ENCODE results near the gene TBC1D22A. TPM values are rescaled to one million over a fixed set of nuclear protein-coding genes. Genes with fewer than 3 reads are reported as not detected.
A peak's percentile ranks its signal among the peaks of the same experiment; 100 is the strongest.

Gene TBC1D22A
- total and polyA plus RNA-seq, 7 experiments from 2014 or later: 18.6 to 50.1 (median 39.3) TPM

GRCh38 chr22:47142427-47143046 lies 380.1 kb downstream of the TBC1D22A start:
- Mint-ChIP-seq H3K36me3 (peaks cover 0 to 16% (median 0%) of the 10 kb centered on the region in 5 donors), H3K4me1 (peaks cover 0 to 4% (median 0%) of the 10 kb centered on the region in 7 donors), H3K27ac (no peak overlapping the region), H3K27me3 (no peaks in the 10 kb centered on the region), H3K4me3 (no peak overlapping the region), H3K9me3 (no peaks in the 10 kb centered on the region)
- ChIA-PET POLR2A (no interaction called here), CTCF (no interaction called here)
- Histone ChIP-seq H3K27ac (ENCODE audit: low read depth, low read length) (no peak overlapping the region), H3K4me1 (ENCODE audit: control insufficient read depth in 2 of 2, insufficient read depth in 2 of 2, low read length in 2 of 2) (no peaks in the 10 kb centered on the region), H3K36me3 (ENCODE audit: control insufficient read depth in 2 of 3, insufficient read depth in 3 of 3, low read length in 3 of 3) (peaks cover 0 to 3% (median 3%) of the 10 kb centered on the region in 3 experiments), H3K27me3 (ENCODE audit: control insufficient read depth in 2 of 2, insufficient read depth in 2 of 2, low read length in 2 of 2) (no peaks in the 10 kb centered on the region), H3K4me3 (ENCODE audit: low read length) (no peak overlapping the region), H3K9me3 (ENCODE audit: control insufficient read depth in 2 of 3, low read length in 3 of 3) (no peaks in the 10 kb centered on the region)
- ATAC-seq (no peak), DNase-seq (no peak)
- intact Hi-C loops (cut with micrococcal nuclease): no loop called here

- Mint-ChIP-seq H3K4me3 (no peak overlapping the region), H3K27me3 (no peaks in the 10 kb centered on the region), H3K27ac (no peak overlapping the region), H3K36me3 (peaks cover 0 to 15% (median 0%) of the 10 kb centered on the region in 5 donors), H3K9me3 (no peaks in the 10 kb centered on the region), H3K4me1 (peaks cover 0 to 4% (median 0%) of the 10 kb centered on the region in 7 donors)
- intact Hi-C loops (cut with micrococcal nuclease): no loop called here
- Histone ChIP-seq H3K9me3 (ENCODE audit: control insufficient read depth in 2 of 3, low read length in 3 of 3) (no peaks in the 10 kb centered on the region), H3K27ac (ENCODE audit: low read depth, low read length) (no peak overlapping the region), H3K36me3 (ENCODE audit: control insufficient read depth in 2 of 3, insufficient read depth in 3 of 3, low read length in 3 of 3) (peaks cover 0 to 3% (median 0%) of the 10 kb centered on the region in 3 experiments), H3K4me3 (ENCODE audit: low read length) (no peak overlapping the region), H3K27me3 (ENCODE audit: control insufficient read depth in 2 of 2, insufficient read depth in 2 of 2, low read length in 2 of 2) (no peaks in the 10 kb centered on the region), H3K4me1 (ENCODE audit: control insufficient read depth in 2 of 2, insufficient read depth in 2 of 2, low read length in 2 of 2) (no peaks in the 10 kb centered on the region)
- CTCF ChIA-PET: no interaction called here
- DNase-seq (no peak), ATAC-seq (no peak)
- POLR2A ChIA-PET: no interaction called here
Observed at GRCh38 chr22:47143249-47143938, 380.9 kb downstream of the TBC1D22A start.

GRCh38 chr22:47144076-47144765 lies 381.8 kb downstream of the TBC1D22A start:
- no peaks in the 10 kb centered on the region for H3K27me3 Mint-ChIP-seq
- peak; percentile 18 for ATAC-seq
- Histone ChIP-seq H3K9me3 (ENCODE audit: control insufficient read depth in 2 of 3, low read length in 3 of 3) (no peaks in the 10 kb centered on the region), H3K27ac (ENCODE audit: low read depth, low read length) (no peak overlapping the region), H3K27me3 (ENCODE audit: control insufficient read depth in 2 of 2, insufficient read depth in 2 of 2, low read length in 2 of 2) (no peaks in the 10 kb centered on the region), H3K4me1 (ENCODE audit: control insufficient read depth in 2 of 2, insufficient read depth in 2 of 2, low read length in 2 of 2) (no peaks in the 10 kb centered on the region), H3K36me3 (ENCODE audit: control insufficient read depth in 2 of 3, insufficient read depth in 3 of 3, low read length in 3 of 3) (no peaks in the 10 kb centered on the region), H3K4me3 (ENCODE audit: low read length) (no peak overlapping the region)
- DNase-seq: no peak
- CTCF ChIA-PET: no interaction called here
- no peaks in the 10 kb centered on the region for H3K9me3 Mint-ChIP-seq
- peaks cover 0 to 13% (median 0%) of the 10 kb centered on the region in 5 donors for H3K36me3 Mint-ChIP-seq
- H3K27ac Mint-ChIP-seq: no peak overlapping the region
- H3K4me1 Mint-ChIP-seq: peaks cover 0 to 4% (median 0%) of the 10 kb centered on the region in 7 donors
- intact Hi-C loops (cut with micrococcal nuclease): no loop called here
- no peak overlapping the region for H3K4me3 Mint-ChIP-seq
- POLR2A ChIA-PET: no interaction called here

- Mint-ChIP-seq H3K27ac (peak overlapping the region in 1 of 9 donors; percentile 32), H3K9me3 (no peaks in the 10 kb centered on the region), H3K36me3 (peaks cover 0 to 9% (median 0%) of the 10 kb centered on the region in 5 donors), H3K4me3 (no peak overlapping the region), H3K4me1 (peaks cover 0 to 4% (median 0%) of the 10 kb centered on the region in 7 donors), H3K27me3 (no peaks in the 10 kb centered on the region)
- Histone ChIP-seq H3K4me1 (ENCODE audit: control insufficient read depth in 2 of 2, insufficient read depth in 2 of 2, low read length in 2 of 2) (no peaks in the 10 kb centered on the region), H3K36me3 (ENCODE audit: control insufficient read depth in 2 of 3, insufficient read depth in 3 of 3, low read length in 3 of 3) (no peaks in the 10 kb centered on the region), H3K27me3 (ENCODE audit: control insufficient read depth in 2 of 2, insufficient read depth in 2 of 2, low read length in 2 of 2) (no peaks in the 10 kb centered on the region), H3K4me3 (ENCODE audit: low read length) (no peak overlapping the region), H3K9me3 (ENCODE audit: control insufficient read depth in 2 of 3, low read length in 3 of 3) (no peaks in the 10 kb centered on the region), H3K27ac (ENCODE audit: low read depth, low read length) (no peak overlapping the region)
- DNase-seq: no peak
- CTCF ChIA-PET: no interaction called here
- POLR2A ChIA-PET: no interaction called here
- intact Hi-C loops (cut with micrococcal nuclease): no loop called here
- no peak for ATAC-seq
Observed at GRCh38 chr22:47144791-47145425, 382.5 kb downstream of the TBC1D22A start.

GRCh38 chr22:47145883-47146282 lies 383.4 kb downstream of the TBC1D22A start:
- Mint-ChIP-seq H3K36me3 (peaks cover 0 to 10% (median under 1%) of the 10 kb centered on the region in 5 donors), H3K27ac (no peak overlapping the region), H3K27me3 (no peaks in the 10 kb centered on the region), H3K4me1 (peaks cover 0 to 4% (median 0%) of the 10 kb centered on the region in 7 donors), H3K9me3 (no peaks in the 10 kb centered on the region), H3K4me3 (no peak overlapping the region)
- POLR2A ChIA-PET: no interaction called here
- Histone ChIP-seq H3K4me1 (ENCODE audit: control insufficient read depth in 2 of 2, insufficient read depth in 2 of 2, low read length in 2 of 2) (no peaks in the 10 kb centered on the region), H3K36me3 (ENCODE audit: control insufficient read depth in 2 of 3, insufficient read depth in 3 of 3, low read length in 3 of 3) (no peaks in the 10 kb centered on the region), H3K9me3 (ENCODE audit: control insufficient read depth in 2 of 3, low read length in 3 of 3) (no peaks in the 10 kb centered on the region), H3K27me3 (ENCODE audit: control insufficient read depth in 2 of 2, insufficient read depth in 2 of 2, low read length in 2 of 2) (no peaks in the 10 kb centered on the region), H3K4me3 (ENCODE audit: low read length) (no peak overlapping the region), H3K27ac (ENCODE audit: low read depth, low read length) (no peak overlapping the region)
- intact Hi-C loops (cut with micrococcal nuclease): no loop called here
- CTCF ChIA-PET: no interaction called here
- ATAC-seq (no peak), DNase-seq (no peak)

- no peak overlapping the region for H3K4me3 ChIP-seq (ENCODE audit: low read length)
- DNase-seq (no peak), ATAC-seq (no peak)
- Mint-ChIP-seq H3K9me3 (no peaks in the 10 kb centered on the region), H3K27me3 (no peaks in the 10 kb centered on the region), H3K4me1 (peaks cover 0 to 6% (median 0%) of the 10 kb centered on the region in 7 donors), H3K36me3 (peaks cover 0 to 10% (median 6%) of the 10 kb centered on the region in 5 donors), H3K4me3 (no peak overlapping the region), H3K27ac (no peak overlapping the region)
- ChIA-PET CTCF (no interaction called here), POLR2A (no interaction called here)
- H3K9me3 ChIP-seq (ENCODE audit: control insufficient read depth in 2 of 3, low read length in 3 of 3): no peaks in the 10 kb centered on the region
- H3K36me3 ChIP-seq (ENCODE audit: control insufficient read depth in 2 of 3, insufficient read depth in 3 of 3, low read length in 3 of 3): no peaks in the 10 kb centered on the region
- no peak overlapping the region for H3K27ac ChIP-seq (ENCODE audit: low read depth, low read length)
- H3K4me1 ChIP-seq (ENCODE audit: control insufficient read depth in 2 of 2, insufficient read depth in 2 of 2, low read length in 2 of 2): no peaks in the 10 kb centered on the region
- H3K27me3 ChIP-seq (ENCODE audit: control insufficient read depth in 2 of 2, insufficient read depth in 2 of 2, low read length in 2 of 2): no peaks in the 10 kb centered on the region
- intact Hi-C loops (cut with micrococcal nuclease): no loop called here
Observed at GRCh38 chr22:47146391-47146790, 383.9 kb downstream of the TBC1D22A start.

All from naive thymus-derived CD4-positive, alpha-beta T cell (primary cell).